Neuronal stem cell (in vitro differentiated cells): ENCODE measurements around the gene ADAMTS13.
A peak's percentile ranks its signal among the peaks of the same experiment; 100 is the strongest.

Experiments
- DNase-seq: peaks from one replicate; pipeline ENCODE4 v3.0.0-alpha.2; 2013; ENCODE audit warnings: low spot score
- H2AFZ ChIP-seq: one replicate; pipeline ENCODE4 v1.6.1; 2013; ENCODE audit warnings: mild to moderate bottlenecking, low read length, inconsistent platforms
- H2AK5ac ChIP-seq: 2 replicates; pipeline ENCODE4 v1.6.1; 2013; ENCODE audit warnings: low read depth, mild to moderate bottlenecking, inconsistent platforms, low read length, moderate library complexity, mixed read lengths
- H2BK120ac ChIP-seq: 2 replicates; pipeline ENCODE4 v1.6.1; 2013; ENCODE audit warnings: low read depth, mild to moderate bottlenecking, inconsistent platforms, low read length, moderate library complexity, mixed read lengths
- H2BK12ac ChIP-seq: one replicate; pipeline ENCODE4 v1.6.1; 2013; ENCODE audit warnings: low read length, inconsistent platforms
- H2BK15ac ChIP-seq: 2 replicates; pipeline ENCODE4 v1.6.1; 2013; ENCODE audit warnings: mild to moderate bottlenecking, low read length, inconsistent platforms, mixed read lengths
- H2BK5ac ChIP-seq: one replicate; pipeline ENCODE4 v1.6.1; 2013; ENCODE audit warnings: inconsistent platforms, mild to moderate bottlenecking, low read length, moderate library complexity
- H3K14ac ChIP-seq: one replicate; pipeline ENCODE4 v1.6.1; 2013; ENCODE audit warnings: low read length, inconsistent platforms
- H3K18ac ChIP-seq: 2 replicates; pipeline ENCODE4 v1.6.1; 2013; ENCODE audit warnings: low read length, inconsistent platforms
- H3K23ac ChIP-seq: 2 replicates; pipeline ENCODE4 v1.6.1; 2013; ENCODE audit warnings: low read depth, mild to moderate bottlenecking, mixed read lengths, low read length, inconsistent platforms; ENCODE audit not compliant: poor library complexity
- H3K27ac ChIP-seq: replicated peaks from 3 replicates; pipeline ENCODE4 v1.5.1; 2013; ENCODE audit warnings: low read length, inconsistent platforms
- H3K27me3 ChIP-seq, 3 experiments: 2 replicates each; pipeline ENCODE4 v1.6.1; 2013; ENCODE audit warnings: low read length in 3 of 3, mild to moderate bottlenecking in 2 of 3, inconsistent platforms in 1 of 3, low read depth in 1 of 3, mixed read lengths in 1 of 3, moderate library complexity in 1 of 3; ENCODE audit not compliant: control insufficient read depth in 3 of 3, insufficient read depth in 3 of 3
- H3K36me3 ChIP-seq, 2 donors: replicated peaks in 1 of 2; 2 replicates each; pipeline ENCODE4 v1.6.1; 2013; ENCODE audit warnings: low read length in 2 of 2; ENCODE audit not compliant: control insufficient read depth in 2 of 2, insufficient read depth in 2 of 2
- H3K4ac ChIP-seq: 2 replicates; pipeline ENCODE4 v1.6.1; 2013; ENCODE audit warnings: inconsistent platforms, mild to moderate bottlenecking, low read length, moderate library complexity
- H3K4me1 ChIP-seq, 2 donors: 1 replicate in 1 of 2; 2 replicates in 1 of 2; pipeline ENCODE4 v1.6.1; 2013; ENCODE audit warnings: low read length in 2 of 2, low read depth in 1 of 2; ENCODE audit not compliant: control insufficient read depth in 2 of 2, insufficient read depth in 1 of 2
- H3K4me2 ChIP-seq: one replicate; pipeline ENCODE4 v1.6.1; 2013; ENCODE audit warnings: mild to moderate bottlenecking, low read length, inconsistent platforms; ENCODE audit not compliant: insufficient read depth, poor library complexity, severe bottlenecking
- H3K4me3 ChIP-seq, 2 donors: 2 replicates each; pipeline ENCODE4 v1.5.1; 2013; ENCODE audit warnings: low read length in 2 of 2, mild to moderate bottlenecking in 2 of 2, inconsistent platforms in 1 of 2, moderate library complexity in 1 of 2
- H3K79me1 ChIP-seq: one replicate; pipeline ENCODE4 v1.6.1; 2013; ENCODE audit warnings: low read depth, mild to moderate bottlenecking, inconsistent platforms, low read length, moderate library complexity
- H3K9ac ChIP-seq: one replicate; pipeline ENCODE4 v1.6.1; 2013; ENCODE audit warnings: mild to moderate bottlenecking, low read depth, low read length, inconsistent platforms; ENCODE audit not compliant: poor library complexity
- H3K9me3 ChIP-seq, 2 donors: replicated peaks in 1 of 2; 2 replicates each; pipeline versions ENCODE3 to v1.6.1; 2013; ENCODE audit warnings: low read length in 2 of 2, mild to moderate bottlenecking in 2 of 2, inconsistent platforms in 1 of 2, low read depth in 1 of 2, mixed read lengths in 1 of 2, moderate library complexity in 1 of 2; ENCODE audit not compliant: control insufficient read depth in 2 of 2, insufficient read depth in 1 of 2
- H4K8ac ChIP-seq: one replicate; pipeline ENCODE4 v1.6.1; 2013; ENCODE audit warnings: low read depth, mild to moderate bottlenecking, inconsistent platforms, low read length, moderate library complexity
- H4K91ac ChIP-seq: one replicate; pipeline ENCODE4 v1.6.1; 2013; ENCODE audit warnings: low read length, low read depth, mild to moderate bottlenecking, inconsistent platforms; ENCODE audit not compliant: poor library complexity
- WGBS, 2 donors: extraction: QIAGEN DNeasy Blood & Tissue Kit; methylation state at CpG; one replicate each; pipeline ENCODE4 v1.1.7; 2013; ENCODE audit warnings: missing lambda C conversion rate in 2 of 2, mixed read lengths in 1 of 2; ENCODE audit not compliant: insufficient read length in 2 of 2, insufficient replicate concordance in 1 of 2; ENCODE audit errors: extremely low coverage in 2 of 2; 5-methylcytosine and 5-hydroxymethylcytosine counted together

ADAMTS13 gene

GRCh38 chr9:133460405-133461175 is 38.4 kb downstream of the ADAMTS13 start:
- no CpG with 5 or more reads among the region's 30 CpGs for WGBS, 2 donors
- peak; percentile 49 for DNase-seq

GRCh38 chr9:133461975-133462374 is 39.8 kb downstream of the ADAMTS13 start:
- Histone ChIP-seq H4K8ac (no peak overlapping the region), H3K4me3 (peak overlapping the region in 1 of 2 donors; percentile 61), H3K36me3 (peaks cover 5 to 33% of the 10 kb centered on the region in 2 donors), H3K23ac (peak overlapping the region; percentile 91), H2BK15ac (no peak overlapping the region), H3K4ac (no peak overlapping the region), H4K91ac (no peak overlapping the region), H2AK5ac (peak overlapping the region; percentile 63), H2BK5ac (no peak overlapping the region), H2BK120ac (no peak overlapping the region), H3K4me1 (peaks cover 10 to 24% of the 10 kb centered on the region in 2 donors), H3K79me1 (peaks cover 23% of the 10 kb centered on the region), H3K27ac (no peak overlapping the region), H3K14ac (no peak overlapping the region), H3K27me3 (peaks cover 0 to 2% (median 0%) of the 10 kb centered on the region in 3 experiments), H3K4me2 (no peak overlapping the region), H3K18ac (no peak overlapping the region), H2BK12ac (peak overlapping the region; percentile 41), H3K9ac (peak overlapping the region; percentile 10), H2AFZ (no peak overlapping the region), H3K9me3 (no peaks in the 10 kb centered on the region)
- no CpG with 5 or more reads among the region's 4 CpGs for WGBS, 2 donors
- DNase-seq, result no peak

More at GRCh38 chr9:133460405-133461175, 38.4 kb downstream of the ADAMTS13 start:
- Histone ChIP-seq H2BK5ac (peak overlapping the region; percentile 26), H3K4me1 (peaks cover 10 to 24% of the 10 kb centered on the region in 2 donors), H3K4me2 (peak overlapping the region; percentile 89), H2BK15ac (peak overlapping the region; percentile 27), H3K27ac (peak overlapping the region; percentile 98), H2AFZ (peak overlapping the region; percentile 100), H3K14ac (peak overlapping the region; percentile 97), H2BK120ac (no peak overlapping the region), H3K4me3 (peak overlapping the region; percentile 80 to 97), H4K91ac (no peak overlapping the region), H2AK5ac (peak overlapping the region; percentile 82), H4K8ac (no peak overlapping the region), H3K18ac (peak overlapping the region; percentile 100), H3K79me1 (peaks cover 23% of the 10 kb centered on the region), H3K27me3 (peaks cover 0 to 2% (median 0%) of the 10 kb centered on the region in 3 experiments), H2BK12ac (peak overlapping the region; percentile 63), H3K23ac (peak overlapping the region; percentile 44), H3K4ac (peak overlapping the region; percentile 77), H3K9ac (peak overlapping the region; percentile 87), H3K36me3 (peaks cover 5 to 21% of the 10 kb centered on the region in 2 donors), H3K9me3 (no peaks in the 10 kb centered on the region)

GRCh38 chr9:133463234-133463863 is 41.2 kb downstream of the ADAMTS13 start:
- Histone ChIP-seq H3K4me3 (no peak overlapping the region), H3K4me1 (peaks cover 10 to 24% of the 10 kb centered on the region in 2 donors), H2BK12ac (no peak overlapping the region), H3K27ac (no peak overlapping the region), H2AFZ (no peak overlapping the region), H3K36me3 (peaks cover 7 to 39% of the 10 kb centered on the region in 2 donors), H3K4ac (no peak overlapping the region), H2AK5ac (peak overlapping the region; percentile 52), H3K79me1 (peaks cover 23% of the 10 kb centered on the region), H2BK120ac (no peak overlapping the region), H4K8ac (peak overlapping the region; percentile 32), H4K91ac (no peak overlapping the region), H3K18ac (no peak overlapping the region), H3K14ac (no peak overlapping the region), H2BK15ac (no peak overlapping the region), H3K23ac (peak overlapping the region; percentile 25), H2BK5ac (no peak overlapping the region), H3K4me2 (no peak overlapping the region), H3K9me3 (no peaks in the 10 kb centered on the region), H3K9ac (no peak overlapping the region), H3K27me3 (peaks cover 0 to 2% (median 0%) of the 10 kb centered on the region in 3 experiments)
- DNase-seq, result no peak
- WGBS, 2 donors, result no CpG with 5 or more reads among the region's 22 CpGs
